GM11168 (cell line): ENCODE results near the gene TFAM.
"Not testable (repeated sequence)": the region's sequence is repeated elsewhere in the genome, so short reads cannot be mapped to it uniquely, and the experiment has no call there.

Experiments used
- in situ Hi-C: fragments of 300-500 bp; cut with MboI; formaldehyde crosslinking; loops from one replicate; pipeline ENCODE4 v1.12.0; 2022; ENCODE audit warnings: low sequenced_read_pairs; ENCODE audit not compliant: unreplicated experiment

TFAM gene

DNA sequence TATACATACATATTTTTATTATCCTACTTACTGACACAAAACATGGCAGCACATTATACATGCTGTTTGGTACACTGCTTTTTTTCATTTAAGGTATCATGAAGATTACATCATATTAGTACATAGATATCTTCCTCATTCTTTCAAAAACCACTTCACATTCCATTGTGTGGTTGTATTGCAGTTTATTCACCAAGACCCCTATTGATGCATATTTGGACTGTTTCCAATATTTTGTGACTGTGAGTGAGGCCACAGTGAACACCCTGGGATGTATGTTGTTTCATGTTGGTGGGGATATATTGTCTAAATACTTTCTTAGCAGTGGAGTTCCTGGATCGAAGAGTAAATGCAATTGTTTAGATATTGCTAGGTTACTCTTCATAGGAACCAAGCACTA lies 39.0 kb downstream of the TFAM start:
- in situ Hi-C loops, result no loop called here

DNA sequence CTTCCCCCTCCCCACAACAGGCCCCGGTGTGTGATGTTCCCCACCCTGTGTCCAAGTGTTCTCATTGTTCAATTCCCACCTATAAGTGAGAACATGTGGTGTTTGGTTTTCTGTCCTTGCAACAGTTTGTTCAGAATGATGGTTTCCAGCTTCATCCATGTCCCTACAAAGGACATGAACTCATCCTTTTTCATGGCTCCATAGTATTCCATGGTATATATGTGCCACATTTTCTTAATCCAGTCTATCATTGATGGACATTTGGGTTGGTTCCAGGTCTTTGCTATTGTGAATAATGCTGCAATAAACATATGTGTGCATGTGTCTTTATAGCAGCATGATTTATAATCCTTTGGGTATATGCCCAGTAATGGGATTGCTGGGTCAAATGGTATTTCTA lies 43.2 kb downstream of the TFAM start:
- in situ Hi-C loops, result not testable (repeated sequence)

DNA sequence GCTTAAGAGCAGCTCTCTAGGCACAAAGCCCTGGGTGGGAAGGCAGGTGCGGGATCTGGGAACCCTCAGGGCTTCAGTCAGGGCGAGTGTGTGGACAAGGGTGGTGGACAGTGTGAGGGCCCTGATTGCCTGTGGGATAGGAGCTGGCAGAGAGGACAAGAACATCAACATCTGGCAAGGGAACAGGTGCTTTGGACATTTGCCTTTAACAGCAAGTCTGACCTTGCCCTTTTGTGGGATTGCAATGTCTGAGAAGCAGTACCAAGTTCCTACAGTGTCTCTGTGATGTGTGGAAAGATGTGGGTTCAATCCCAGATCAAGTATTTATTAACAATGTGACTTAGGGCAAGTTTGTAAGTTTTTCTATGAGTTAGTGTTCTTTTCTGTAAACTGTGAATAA lies 46.7 kb downstream of the TFAM start:
- in situ Hi-C loops, result no loop called here

DNA sequence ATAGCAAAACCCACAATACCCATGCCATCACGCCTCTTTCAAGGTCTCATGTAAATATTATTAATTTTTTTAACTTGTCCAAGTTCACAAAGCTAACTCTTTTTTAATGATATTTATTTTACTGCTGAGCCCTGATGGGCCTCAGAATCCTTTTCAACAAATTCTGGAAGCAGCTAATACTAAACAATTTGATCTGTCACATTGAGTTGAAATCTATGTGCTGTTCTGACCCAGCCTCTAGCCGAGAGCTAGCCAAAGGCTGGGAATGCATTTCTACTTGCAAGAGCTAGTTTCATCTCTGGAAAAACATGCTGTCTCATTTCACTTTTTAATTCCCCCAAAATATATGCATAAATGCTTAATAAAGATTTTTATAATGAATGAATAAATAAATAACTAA lies 47.9 kb downstream of the TFAM start:
- in situ Hi-C loops, result no loop called here

DNA sequence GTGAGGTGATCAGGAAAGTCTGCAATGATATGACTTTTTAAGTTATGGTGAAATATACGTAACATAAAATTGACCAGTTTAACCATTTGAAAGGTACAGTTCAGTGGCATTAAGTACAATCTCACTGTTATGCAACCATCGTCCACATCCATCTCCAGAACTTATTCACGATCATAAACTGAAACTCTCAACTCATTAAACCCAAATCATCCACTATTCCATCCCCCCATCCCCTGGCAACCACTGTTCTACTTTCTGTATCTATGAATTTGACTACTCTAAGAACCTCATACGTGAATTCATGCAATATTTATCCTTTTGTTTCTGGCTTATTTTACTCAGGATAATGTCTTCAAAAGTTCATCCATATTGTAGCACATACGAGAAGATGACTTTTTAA lies 48.4 kb downstream of the TFAM start:
- in situ Hi-C loops, result no loop called here

DNA sequence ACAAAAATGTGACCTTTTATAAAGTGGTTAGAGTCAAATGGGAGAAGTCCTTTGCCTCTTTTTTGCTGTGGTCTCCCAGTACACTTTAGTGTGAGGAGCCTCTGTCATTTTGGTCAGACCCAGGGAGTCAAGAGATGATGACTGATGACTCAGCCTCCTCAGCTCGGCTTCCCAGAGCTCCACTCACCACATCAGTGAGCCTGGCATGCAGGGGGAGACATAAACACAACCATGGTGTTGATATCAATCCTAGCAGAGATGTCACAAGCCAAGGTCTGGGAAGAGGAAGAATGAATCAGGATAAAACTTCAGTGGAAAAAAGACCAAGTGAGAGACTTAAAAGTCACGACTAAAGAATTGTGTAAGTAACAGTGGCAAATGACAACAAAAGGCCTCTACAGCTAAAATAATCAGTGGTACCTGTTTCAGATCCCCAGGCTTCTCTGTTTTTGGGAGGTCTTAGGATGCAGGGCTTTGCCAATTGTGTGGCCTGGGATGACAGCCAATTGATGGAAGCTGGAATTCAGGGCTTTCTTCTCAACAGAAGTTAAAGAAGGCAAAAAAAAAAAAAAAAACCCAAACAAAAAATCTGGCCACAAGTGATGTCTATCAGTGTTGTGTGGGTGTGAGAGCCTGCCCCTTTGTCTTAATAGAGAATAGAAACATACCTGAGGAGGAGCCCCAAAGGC lies 50.2 kb downstream of the TFAM start:
- in situ Hi-C loops, result no loop called here

DNA sequence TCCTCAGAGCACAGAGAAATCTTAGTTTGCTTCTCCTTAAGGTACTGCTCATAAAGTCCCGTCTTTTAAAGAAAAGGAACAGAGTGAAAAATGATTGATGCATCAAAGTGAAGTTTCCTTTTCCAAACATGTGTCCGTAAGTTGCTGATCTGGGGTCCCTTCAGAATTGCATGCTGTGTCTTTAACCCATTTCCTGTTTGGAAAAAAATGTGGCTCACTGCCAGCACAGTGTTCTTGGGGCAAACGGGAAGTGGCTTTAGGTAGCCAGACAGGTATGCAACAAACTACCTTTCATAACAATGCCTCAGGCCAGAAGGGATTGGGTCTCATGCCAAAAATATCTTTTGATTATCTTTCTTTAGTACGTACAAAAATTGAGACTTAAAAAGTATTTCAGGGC lies 50.9 kb downstream of the TFAM start:
- in situ Hi-C loops, result no loop called here

DNA sequence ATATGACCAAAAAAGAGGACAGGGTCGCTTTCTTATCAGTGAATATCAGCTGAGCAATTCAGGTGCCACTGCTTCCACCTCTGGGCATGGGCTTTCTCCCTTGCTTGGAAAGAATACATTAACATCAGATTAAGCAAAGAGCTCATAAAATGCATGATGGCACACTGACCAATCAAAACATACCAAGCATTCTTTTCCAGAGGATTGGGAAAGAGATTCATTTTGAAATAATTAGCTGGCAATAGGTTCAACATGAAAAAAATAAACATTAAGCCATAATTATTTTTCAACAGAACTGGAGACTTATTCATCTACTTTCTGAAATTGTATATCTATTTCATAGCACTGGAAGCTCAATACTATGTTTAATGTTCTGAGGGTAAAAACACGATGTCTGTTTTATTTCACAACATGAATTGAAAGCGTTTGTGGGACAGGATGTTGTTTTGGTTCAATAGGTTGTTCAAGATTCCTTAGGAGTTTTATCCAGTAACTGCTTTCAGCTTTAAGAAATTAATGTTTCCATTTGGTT lies 53.2 kb downstream of the TFAM start:
- in situ Hi-C loops, result no loop called here

DNA sequence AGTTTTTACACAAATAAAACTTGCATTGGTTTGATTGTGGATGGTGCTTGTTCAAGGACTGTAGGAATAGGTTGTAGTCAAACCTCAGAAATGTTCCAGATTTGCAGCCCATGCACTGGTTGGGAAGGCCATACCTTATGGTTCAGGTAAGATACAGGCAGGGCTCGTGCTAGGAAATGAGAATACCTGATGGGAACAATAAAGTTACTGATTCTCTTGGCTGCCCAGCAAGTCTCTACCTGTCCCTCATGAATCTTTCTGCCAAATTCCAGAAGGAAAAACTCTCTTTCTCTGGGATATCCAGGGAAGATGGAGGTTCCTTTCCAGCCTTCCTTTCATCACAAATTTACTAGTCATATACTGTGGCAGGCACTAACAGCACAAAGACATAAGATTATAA lies 53.8 kb downstream of the TFAM start:
- in situ Hi-C loops, result no loop called here

DNA sequence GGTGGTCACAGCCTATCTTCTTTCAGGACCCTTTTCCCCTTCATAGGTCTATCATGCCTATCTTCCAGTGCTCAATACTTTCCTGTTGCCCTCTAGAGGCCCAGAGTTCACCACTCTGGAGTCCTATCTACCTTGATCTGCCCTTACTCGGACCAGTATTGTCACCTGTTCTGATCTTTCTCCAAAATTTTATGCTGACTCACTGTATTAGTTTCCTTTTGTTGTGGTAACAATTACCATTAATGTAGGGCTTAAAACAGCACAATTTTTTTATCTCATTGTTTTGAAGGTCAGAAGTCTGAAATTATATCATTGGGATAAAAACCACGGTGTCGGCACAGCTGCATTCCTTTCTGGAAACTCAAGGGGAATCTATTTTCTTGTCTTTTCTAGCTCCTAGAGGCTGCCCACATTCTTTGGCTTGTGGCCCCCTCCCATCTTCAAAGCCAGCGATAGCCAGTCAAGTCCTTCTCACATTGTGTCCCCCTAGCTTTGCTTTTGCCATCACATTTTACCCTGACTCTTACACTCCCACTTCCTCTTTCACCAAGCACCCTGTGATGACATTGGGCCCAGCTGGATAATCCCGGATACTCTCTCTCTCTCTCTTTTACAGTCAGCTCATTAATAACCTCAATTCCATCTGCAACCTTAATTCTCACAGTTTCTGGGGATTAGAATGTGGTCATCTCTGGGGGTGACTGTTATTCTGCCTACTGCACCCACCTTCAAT lies 54.6 kb downstream of the TFAM start:
- in situ Hi-C loops, result no loop called here

DNA sequence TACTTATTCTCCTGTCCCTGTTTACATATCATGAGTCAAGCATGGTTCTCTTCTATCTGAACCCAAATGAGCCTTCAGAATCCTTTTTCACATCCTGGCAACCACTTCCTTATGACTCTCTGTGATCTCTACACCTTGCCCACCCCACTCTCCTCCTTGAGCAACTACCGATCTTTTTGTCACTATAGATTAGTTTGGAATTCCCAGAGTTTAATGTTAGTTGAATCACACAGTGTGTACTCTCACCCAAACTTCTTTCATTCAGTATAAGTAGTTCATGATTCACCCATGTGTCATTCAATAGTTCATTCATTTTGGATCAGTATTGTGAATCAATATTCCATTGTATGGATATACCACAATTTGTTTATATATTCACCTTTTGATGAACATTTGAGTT lies 55.3 kb downstream of the TFAM start:
- in situ Hi-C loops, result no loop called here

DNA sequence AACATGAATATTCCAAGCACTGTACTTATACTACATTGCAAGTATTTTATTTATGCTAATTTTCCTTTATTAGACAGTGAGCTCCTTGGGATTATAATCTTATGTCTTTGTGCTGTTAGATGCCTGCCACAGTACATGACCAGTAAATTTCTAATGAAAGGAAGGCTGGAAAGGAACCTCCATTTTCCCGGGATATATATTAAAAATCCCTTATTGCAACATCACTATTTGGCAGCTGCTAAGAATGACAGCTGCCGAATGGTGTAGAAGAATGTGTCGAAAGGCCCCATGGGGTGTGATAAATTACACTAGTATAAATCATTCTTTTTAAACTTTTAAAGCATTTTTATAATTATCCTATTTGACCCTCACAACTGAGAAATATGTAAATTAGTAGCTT lies 59.1 kb downstream of the TFAM start:
- in situ Hi-C loops, result no loop called here

DNA sequence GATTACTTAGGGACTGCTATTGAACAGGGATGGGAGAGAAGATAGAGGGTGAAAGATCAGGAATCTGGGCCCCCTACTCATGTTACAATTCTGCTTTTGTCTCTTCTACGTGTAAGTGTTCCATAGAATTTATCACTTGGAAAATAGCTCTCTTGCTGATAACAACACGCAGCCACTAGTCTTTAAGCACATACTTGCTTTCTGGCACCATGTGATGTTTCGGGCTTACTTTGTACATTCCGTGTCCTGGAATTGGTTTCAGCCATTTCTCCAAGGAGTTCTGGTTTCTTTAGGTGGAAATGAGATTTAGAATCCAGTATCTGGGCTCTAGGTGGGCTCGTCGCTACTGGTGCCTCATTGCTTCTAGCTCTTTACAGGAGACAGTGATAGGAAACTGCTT lies 59.7 kb downstream of the TFAM start:
- in situ Hi-C loops, result no loop called here

DNA sequence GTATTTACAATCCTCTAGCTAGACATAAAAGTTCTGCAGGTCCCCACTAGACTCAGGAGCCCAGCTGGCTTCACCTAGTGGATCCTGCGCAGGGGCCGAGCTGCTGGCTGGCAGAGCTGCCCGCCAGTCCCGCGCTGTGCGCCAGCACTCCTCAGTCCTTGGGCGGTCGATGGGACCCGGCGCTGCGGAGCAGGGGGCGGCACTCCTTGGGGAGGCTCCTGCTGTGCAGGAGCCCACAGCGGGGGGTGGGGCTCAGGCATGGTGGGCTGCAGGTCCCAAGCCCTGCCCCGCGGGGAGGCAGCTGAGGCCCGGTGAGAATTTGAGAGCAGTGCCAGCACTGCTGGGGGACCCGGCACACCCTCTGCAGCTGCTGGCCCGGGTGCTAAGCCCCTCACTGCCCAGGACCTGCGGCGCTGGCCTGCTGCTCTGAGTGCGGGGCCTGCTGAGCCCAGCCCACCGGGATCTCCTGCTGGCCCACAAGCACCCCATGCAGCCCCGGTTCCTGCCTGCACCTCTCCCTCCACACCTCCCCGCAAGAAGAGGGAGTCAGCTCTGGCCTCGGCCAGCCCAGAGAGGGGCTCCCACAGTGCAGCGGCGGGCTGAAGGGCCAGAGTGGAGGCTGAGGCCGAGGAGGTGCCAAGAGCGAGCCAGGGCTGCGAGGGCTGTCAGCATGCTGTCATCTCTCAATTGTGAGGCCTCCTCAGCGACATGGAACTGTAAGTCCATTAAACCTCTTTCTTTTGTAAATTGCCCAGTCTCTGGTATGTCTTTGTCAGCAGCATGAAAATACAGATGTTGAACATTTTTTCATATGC lies 63.1 kb downstream of the TFAM start:
- in situ Hi-C loops, result no loop called here
